Stimulated activated CD4-positive, alpha-beta T cell treated with anti-CD3 and anti-CD28 coated beads, Interleukin-12 subunit alpha, Interleukin-12 subunit beta, amount 100 ng/mL, for 48 hours (primary cell): Measurements from ENCODE around the gene TNNI3.
"Not testable (repeated sequence)": the region's sequence is repeated elsewhere in the genome, so short reads cannot be mapped to it uniquely, and the experiment has no call there.

Experiments
- DNase-seq, 3 donors: peaks; one replicate each; pipeline ENCODE4 v3.0.0-alpha.2; 2020; ENCODE audit warnings: low read depth in 2 of 3, low spot score in 1 of 3

The TNNI3 gene

GRCh38 chr19:55157064-55157908, at the start of gene TNNI3:
Gene TNNI3, minus strand, starts transcription at chr19:55157732. Its CDS starts 143 bp downstream, at chr19:55157589.
- DNase-seq = no peak

- peak; percentile 28 to 45 (median 40) for DNase-seq
These were observed 49.4 kb upstream of the TNNI3 start for GRCh38 chr19:55206664-55207500.

DNA sequence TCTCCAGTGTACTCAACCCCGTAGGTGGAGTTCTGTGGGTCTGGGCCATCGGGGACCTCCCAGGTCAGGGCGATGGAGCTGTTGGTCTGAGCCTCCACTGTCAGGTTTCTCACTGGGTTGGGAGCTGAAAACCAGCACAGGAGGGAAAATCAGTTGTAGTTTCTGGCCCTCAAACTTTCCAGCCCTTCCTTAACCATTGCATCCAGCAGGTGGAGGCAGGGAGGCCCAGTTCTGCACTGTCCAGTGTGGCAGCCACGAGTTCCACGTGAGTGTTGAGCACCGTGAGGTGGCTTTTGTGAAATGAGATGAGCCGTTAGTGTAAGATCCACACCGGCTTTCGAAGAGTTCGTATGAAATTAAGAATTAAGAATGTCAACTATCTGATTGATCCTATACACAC, 44.7 kb upstream of the TNNI3 start:
- DNase-seq = not testable (repeated sequence)

DNA sequence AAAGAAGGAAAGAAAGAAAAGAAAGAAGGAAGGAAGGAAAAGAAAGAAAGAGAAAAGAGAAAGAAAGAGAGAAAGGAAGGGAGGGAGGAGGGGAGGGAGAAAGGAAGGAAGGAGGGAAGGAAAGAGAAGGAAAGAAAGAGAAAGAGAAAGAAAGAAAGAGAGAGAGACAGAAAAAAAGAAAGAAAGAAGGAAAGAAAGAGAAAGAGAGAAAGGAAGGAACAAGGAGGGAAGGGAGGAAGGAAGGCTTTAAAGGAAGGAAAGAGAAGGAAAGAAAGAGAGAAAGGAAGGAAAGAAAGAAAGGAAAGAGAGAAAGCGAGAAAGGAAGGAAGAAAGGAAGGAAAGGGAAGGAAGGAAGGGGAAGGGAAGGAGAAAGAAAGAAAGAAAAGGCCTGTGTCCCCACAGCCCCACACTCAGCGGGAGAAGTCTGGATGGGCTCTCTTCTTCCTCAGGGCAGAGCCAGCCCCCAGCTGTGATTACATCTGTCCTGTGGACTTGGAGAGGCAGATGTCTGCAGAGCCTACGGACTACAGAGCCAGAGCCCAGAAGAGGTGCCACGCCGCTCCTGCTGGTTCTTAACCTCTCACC, 42.2 kb upstream of the TNNI3 start:
- no peak for DNase-seq

DNA sequence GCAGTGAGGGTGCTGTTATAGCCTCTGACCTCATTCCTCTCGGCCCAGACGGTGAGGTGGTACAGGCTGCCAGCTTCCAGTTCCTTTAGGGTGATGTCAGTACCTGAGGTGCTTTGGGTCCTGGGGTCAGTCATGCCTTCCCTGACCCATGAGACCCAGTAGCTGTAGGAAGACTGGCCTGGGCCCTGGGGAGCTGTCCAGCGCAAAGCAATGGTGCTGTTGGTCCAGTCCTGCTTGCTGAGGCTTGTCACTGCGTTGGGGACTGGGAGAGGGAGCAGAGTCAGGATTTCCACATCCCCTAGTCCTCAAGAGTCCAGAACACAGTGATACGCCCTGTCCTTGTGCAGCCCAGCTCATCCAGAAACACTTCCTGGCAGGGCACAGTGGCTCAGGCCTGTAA, 41.1 kb upstream of the TNNI3 start:
- DNase-seq = no peak

GRCh38 chr19:55197528-55197927, 40.0 kb upstream of the TNNI3 start:
- DNase-seq = no peak

DNA sequence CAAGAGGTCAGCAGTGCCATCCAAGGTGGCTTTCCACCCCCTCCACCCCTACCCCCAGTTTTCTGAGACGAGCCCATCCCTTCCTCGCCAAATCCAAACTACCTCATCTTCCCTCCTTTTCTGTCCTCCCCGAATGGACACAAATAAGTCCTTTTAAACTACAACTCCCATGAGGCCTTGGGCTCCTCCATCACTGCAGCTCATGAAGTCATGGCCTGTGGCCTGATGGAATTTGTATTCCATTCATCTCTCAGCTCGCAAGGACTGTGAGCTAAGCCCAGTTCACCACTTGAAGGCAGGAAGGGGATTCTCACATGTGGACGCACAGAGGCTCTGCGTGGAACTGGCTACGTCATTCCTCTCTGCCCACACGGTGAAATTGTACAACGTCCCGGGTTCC, 39.3 kb upstream of the TNNI3 start:
- DNase-seq = no peak

DNA sequence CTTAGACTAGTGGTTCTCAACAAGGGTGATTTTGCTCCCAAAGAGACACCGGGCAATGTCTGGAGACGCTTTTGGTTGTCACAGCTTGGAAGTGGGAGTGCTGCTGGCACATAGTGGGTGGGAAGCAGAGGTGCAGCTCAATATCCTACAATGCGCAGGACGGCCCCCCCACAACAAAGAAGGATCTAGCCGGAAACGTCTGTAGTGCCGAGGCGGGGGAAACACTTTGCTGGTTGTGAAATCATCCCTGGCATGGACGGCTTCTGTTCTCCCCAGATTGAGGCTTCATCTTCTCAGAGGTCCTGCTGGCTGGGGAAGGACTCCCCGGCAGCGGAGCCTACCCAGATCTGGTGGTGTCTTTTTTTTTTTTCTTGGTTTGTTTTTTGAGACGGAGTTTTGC, 35.9 kb upstream of the TNNI3 start:
- DNase-seq = no peak

DNA sequence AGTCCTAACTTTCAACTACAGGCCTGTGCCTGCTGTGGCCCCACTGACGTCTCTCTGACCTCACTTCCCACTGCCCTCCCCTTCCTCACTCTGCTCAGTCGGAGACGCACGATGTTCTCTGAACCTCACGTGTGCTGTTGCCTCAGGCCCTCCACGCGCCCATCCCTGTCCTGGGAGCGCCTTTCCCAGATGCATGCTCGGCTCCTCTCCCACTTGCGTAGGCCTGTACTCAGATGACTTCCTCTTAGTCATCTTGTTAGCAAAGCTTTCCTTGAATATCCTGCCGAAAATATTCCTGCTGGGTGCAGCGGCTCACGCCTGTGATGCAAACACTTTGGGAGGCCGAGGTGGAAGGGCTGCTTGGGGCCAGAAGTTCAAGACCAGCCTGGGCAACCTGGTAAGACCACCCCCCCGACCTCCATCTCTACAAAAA, 31.9 kb upstream of the TNNI3 start:
- no peak for DNase-seq

GRCh38 chr19:55188625-55189024, 31.1 kb upstream of the TNNI3 start:
- no peak for DNase-seq

DNA sequence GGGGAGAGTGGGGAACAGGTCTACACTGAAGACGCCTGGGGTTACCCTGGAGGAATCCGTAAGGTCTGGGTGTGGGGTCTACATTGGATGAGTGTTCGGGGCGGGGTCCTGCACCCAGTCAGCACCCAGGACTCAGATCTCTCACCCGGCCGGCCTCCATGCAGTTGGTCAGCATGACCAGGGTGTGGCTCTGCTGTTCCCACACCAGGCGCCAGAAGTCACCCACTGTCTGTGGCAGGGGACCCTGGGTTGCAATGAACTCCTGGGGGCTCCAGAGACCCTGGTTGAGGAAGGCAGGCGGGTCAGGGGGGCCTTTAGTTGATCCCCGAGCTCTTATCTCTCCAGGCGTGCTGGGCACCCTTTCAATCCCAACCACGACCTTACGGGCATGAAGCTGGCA, 28.5 kb upstream of the TNNI3 start:
- no peak for DNase-seq

DNA sequence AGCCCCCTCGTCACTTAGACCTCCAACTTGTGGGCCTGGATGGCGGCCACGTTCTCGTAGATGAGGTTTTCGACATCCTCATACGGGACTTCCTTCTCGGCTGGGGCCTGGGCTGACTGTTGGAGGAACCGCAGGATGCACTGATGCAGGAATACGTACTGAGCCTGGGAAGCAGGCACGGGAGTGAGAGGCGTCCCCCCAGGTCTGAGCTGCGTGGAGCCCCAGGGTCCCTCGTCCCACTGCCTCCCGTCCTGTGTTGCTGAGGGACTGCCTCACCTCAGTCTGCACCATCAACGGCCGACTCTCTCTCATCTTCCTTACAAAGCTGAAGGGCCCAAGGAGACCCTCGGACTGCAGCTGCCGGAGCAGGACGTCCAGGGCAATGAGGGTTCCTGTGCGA, 24.2 kb upstream of the TNNI3 start:
- DNase-seq = no peak

DNA sequence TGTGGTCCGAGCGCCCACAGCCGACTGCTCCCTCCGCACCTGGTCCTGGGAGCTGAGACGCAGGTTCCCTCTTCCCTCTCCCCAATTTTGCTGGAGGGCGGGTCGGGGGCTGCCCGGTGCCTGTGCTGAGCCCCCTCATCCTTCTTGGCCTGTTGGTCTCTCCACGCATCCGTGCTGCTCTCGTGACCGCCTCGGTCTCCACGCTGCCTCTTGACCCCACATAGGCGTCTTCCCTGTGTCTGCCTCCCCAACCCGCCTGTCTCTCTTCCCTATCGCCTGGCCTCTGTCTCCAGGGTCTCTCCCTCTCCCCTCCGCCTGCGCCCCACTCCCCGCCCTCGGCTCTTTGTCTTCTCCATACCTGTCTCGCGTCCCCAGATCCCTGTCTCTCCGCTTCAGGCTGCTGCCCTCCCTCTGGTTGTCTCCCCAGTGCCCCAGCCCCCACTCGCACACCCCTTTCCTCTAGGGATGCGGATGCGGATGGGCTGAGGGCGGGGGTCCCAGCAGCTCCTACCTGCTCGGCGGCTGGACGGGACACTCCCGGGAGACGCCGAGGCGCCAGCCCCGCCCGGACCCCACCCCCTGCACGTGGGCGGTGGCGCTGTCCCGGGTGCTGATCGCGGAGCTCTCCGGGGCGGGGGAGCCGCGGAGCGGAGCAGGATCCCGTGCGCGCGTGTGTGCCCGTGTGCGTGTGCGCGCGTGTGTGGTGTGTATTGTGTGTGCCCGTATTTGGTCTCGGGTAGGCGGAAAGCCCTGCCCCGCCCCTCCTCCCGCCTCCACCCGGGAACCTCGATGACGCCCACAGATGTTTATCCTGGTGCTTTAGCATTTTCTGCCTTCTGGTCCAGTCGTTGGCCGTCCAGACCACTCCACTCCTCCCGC, 22.3 kb upstream of the TNNI3 start, which contains the start of gene SYT5:
TSS of gene SYT5 (minus strand) at position 684 of the 879 bp plus-strand sequence. CDS start 1,248 bp downstream, outside the sequence.
- DNase-seq = peak; percentile 28 to 61 (median 60)

GRCh38 chr19:55178781-55179599, 21.5 kb upstream of the TNNI3 start:
- peak; percentile 74 to 85 (median 78) for DNase-seq

DNA sequence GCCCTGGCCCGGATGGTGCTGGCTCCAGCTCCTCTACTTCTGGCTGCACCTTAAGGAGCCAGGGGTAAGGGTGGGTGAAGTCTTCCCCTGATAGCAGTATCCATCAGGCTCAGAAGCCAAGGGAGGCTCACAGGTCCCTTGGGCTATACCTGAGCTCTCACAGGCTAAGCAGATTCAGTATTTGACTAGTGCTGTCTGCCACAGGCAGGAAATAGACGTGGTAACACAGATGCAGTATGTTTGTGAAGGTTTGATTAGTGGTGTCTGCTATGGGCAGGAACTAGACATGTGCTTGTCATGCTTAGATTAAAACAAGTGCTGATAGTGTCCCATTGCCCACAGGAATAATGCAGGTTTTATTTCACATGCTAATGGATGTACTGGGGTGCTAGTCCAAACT, 18.5 kb upstream of the TNNI3 start:
- DNase-seq = no peak

DNA sequence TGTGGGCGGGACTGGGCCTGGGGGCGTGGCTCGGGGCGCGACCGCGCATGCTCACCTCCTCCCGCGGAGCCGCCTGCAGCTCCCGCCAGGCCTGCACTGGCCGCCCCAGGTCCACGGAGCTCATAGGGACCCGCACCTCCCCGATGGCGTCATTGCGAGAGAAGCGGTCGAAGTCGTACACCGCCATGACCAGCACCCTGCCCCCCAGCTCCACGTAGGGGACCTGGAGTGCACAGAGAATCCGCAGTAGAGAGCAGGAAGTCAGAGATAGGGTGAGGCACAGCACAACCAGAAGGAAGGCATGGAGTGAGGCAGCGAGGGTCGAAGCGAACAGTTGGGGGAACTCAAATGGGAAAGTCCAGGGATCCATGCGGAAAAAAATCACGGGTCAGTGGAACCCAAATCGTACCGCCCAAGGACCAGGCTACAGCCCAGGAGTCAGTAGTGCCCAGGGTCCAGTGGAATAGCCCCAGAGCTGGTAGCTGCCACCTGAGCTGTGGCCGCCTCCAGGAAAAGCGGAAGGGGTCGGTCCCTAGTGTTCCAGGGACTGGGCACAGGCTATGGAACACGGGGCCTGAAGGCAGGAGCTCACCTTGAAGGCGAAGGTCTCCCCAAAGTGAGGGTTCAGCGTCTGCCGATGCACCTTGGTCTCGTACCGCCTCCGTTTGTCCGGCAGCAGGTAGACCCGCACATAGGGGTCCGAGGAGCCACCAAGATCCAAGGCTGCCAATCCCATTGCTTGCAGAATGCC, 17.8 kb upstream of the TNNI3 start:
- DNase-seq = no peak

DNA sequence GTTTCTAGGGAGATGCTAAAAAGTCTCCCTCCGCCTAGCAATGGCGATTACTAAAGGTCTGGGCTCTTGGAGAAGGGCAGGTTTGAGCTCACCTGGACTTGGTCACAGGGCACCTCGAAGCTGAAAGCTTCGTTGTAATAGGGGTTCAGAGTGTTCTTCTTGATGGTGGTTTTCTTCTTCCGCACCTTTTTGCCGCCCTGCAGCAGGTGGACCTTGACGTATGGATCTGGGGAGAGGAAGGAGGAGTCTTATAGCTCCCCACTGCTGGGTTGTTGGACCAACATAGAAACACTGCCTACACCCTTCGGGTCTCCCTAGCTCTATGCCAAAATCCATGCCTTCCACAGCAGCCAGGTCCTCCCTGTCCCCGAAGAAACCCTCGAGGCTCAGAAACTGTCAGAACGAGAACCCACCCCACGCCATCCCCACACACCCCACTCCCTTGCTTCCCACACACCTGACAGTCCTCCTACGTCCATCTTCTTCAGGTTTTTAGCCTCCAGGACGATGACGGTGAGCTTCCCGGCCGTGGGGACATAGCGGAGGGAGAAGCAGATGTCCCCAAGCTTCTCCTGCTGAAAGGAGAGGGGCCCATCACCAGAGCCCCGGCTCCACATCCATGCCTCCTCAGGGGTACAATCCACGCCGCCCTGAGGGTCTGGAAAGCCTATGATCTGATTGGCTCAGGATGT, 17.0 kb upstream of the TNNI3 start:
- DNase-seq = no peak

- DNase-seq = peak; percentile 33 to 51 (median 38)
These were observed 16.3 kb upstream of the TNNI3 start for GRCh38 chr19:55173714-55174409.
